K562 (cell line): Measurements from ENCODE around the gene ETS1. TPM values are rescaled to one million over a fixed set of nuclear protein-coding genes. Genes with fewer than 3 reads are reported as not detected.

ENCODE experiments used
- ATAC-seq: fragments of 200-7000 bp; cut with Tn5 transposase; 3 replicates; pipeline ENCODE4 v1.9.1; 2020; ENCODE audit warnings: moderate library complexity
- BruUV-seq: library from RNA; stranded (reverse); fragments of 400-500 nt; replicated peaks from 2 replicates; lab custom pipeline; 2021; lab: Mats Ljungman, UMichigan
- CTCF ChIA-PET: fragments of 300-600 bp; formaldehyde crosslinking; extraction: SDS; loops from one replicate; lab custom pipeline; 2021; ENCODE audit warnings: low intra/inter-chr PET ratio; lab: Yijun Ruan, JAX
- POLR2A ChIA-PET: fragments of 300-600, 350-650 bp; sonication (Branson Sonifier 250); formaldehyde crosslinking; extraction: SDS; loops from one replicate; lab custom pipeline; 2021; ENCODE audit warnings: antibody characterized with exemption, inconsistent platforms; lab: Yijun Ruan, JAX
- DNase-seq, 4 experiments: peaks; one replicate each; pipeline versions ENCODE4 v3.0.0 to v3.0.0-alpha.2; 2011 to 2018; ENCODE audit warnings: low spot score in 3 of 4, mixed read lengths in 3 of 4; ENCODE audit errors: extremely low read depth in 1 of 4
- FAIRE-seq: peaks from 2 replicates; lab custom pipeline; 2011; peaks lifted over from hg19 to GRCh38; lab: Jason Lieb, UNC
- H2AFZ ChIP-seq: 2 replicates; pipeline ENCODE4 v1.6.0; 2011; ENCODE audit warnings: low read depth, low read length, control low read depth, inconsistent platforms
- H3K27ac ChIP-seq: fragments of 200-600 bp; 3 replicates; pipeline ENCODE4 v1.8.0; 2011; ENCODE audit warnings: low read depth, mild to moderate bottlenecking, control low read depth, inconsistent platforms, low read length, moderate library complexity, mixed read lengths; ENCODE audit errors: extremely low read depth
- H3K27me3 ChIP-seq, 2 experiments: fragments of 300-600 bp in 1 of 2; 2 replicates in 1 of 2; 3 replicates in 1 of 2; pipeline versions ENCODE4 v1.6.0 to v1.8.0; 2011; ENCODE audit warnings: inconsistent platforms in 2 of 2, low read length in 2 of 2, mild to moderate bottlenecking in 1 of 2, mixed read lengths in 1 of 2, moderate library complexity in 1 of 2; ENCODE audit not compliant: control insufficient read depth in 2 of 2, insufficient read depth in 2 of 2
- H3K36me3 ChIP-seq: fragments of 300-600 bp; 3 replicates; pipeline ENCODE4 v1.8.0; 2011; ENCODE audit warnings: mild to moderate bottlenecking, low read length, inconsistent platforms; ENCODE audit not compliant: control insufficient read depth, insufficient read depth
- H3K4me1 ChIP-seq, 2 experiments: fragments of 200-600 bp in 1 of 2; replicated peaks in 1 of 2; 2 replicates in 1 of 2; 3 replicates in 1 of 2; pipeline versions ENCODE4 v1.5.1 to v1.8.0; 2011; ENCODE audit warnings: inconsistent platforms in 2 of 2, low read length in 2 of 2, mild to moderate bottlenecking in 1 of 2, mixed read lengths in 1 of 2, moderate library complexity in 1 of 2; ENCODE audit not compliant: control insufficient read depth in 2 of 2, insufficient read depth in 2 of 2
- H3K4me2 ChIP-seq: 2 replicates; pipeline ENCODE4 v1.6.1; 2011; ENCODE audit warnings: low read length, control low read depth, inconsistent platforms, mixed read lengths; ENCODE audit not compliant: insufficient read depth
- H3K4me3 ChIP-seq: fragments of 200-600 bp; sonication (generic), shearing (Covaris generic); 2 replicates; pipeline ENCODE4 v1.5.1; 2016; ENCODE audit warnings: control low read depth, inconsistent platforms
- H3K79me2 ChIP-seq: fragments of 200-600 bp; 3 replicates; pipeline ENCODE4 v1.8.0; 2011; ENCODE audit warnings: low read length, inconsistent platforms; ENCODE audit not compliant: control insufficient read depth, insufficient read depth
- H3K9ac ChIP-seq, 2 experiments: 2 replicates each; pipeline versions ENCODE4 v1.6.0 to v1.6.1; 2011; ENCODE audit warnings: low read depth in 2 of 2, low read length in 2 of 2, control low read depth in 1 of 2, inconsistent platforms in 1 of 2, mild to moderate bottlenecking in 1 of 2, mixed read lengths in 1 of 2; ENCODE audit not compliant: insufficient read depth in 1 of 2
- H3K9me1 ChIP-seq: one replicate; pipeline ENCODE4 v1.6.0; 2011; ENCODE audit warnings: inconsistent platforms, mild to moderate bottlenecking, low read length, moderate library complexity; ENCODE audit not compliant: control insufficient read depth, insufficient read depth
- H3K9me3 ChIP-seq: replicated peaks from 2 replicates; pipeline ENCODE4 v1.5.1; 2011; ENCODE audit warnings: low read depth, low read length, inconsistent platforms; ENCODE audit not compliant: control insufficient read depth, insufficient read depth
- H4K20me1 ChIP-seq: replicated peaks from 2 replicates; pipeline ENCODE4 v1.6.1; 2011; ENCODE audit warnings: low read length, inconsistent platforms, mixed read lengths; ENCODE audit not compliant: control insufficient read depth, insufficient read depth
- JUND ChIP-seq, 2 experiments: IDR thresholded peaks; 2 replicates in 1 of 2; 3 replicates in 1 of 2; pipeline ENCODE4 v1.6.1; 2011; ENCODE audit warnings: borderline replicate concordance in 2 of 2, low read depth in 2 of 2, low read length in 2 of 2, improper control_type of control experiment in 1 of 2, missing biosample characterization in 1 of 2, missing genetic modification characterization in 1 of 2, missing genetic modification reagents in 1 of 2
- KDM2B ChIP-seq: fragments of 250-450 bp; sonication (Bioruptor Pico); IDR thresholded peaks from 2 replicates; pipeline ENCODE4 v1.8.0; 2021; ENCODE audit warnings: mild to moderate bottlenecking, moderate library complexity
- NCOA2 ChIP-seq, 2 experiments: fragments of 450-650 bp; IDR thresholded peaks; 2 replicates each; pipeline ENCODE4 v1.6.1; 2018; ENCODE audit warnings: mild to moderate bottlenecking in 2 of 2, moderate library complexity in 1 of 2; ENCODE audit not compliant: partially characterized antibody in 2 of 2
- PCBP1 ChIP-seq: fragments of 200-400 bp; formaldehyde crosslinking; IDR thresholded peaks from 2 replicates; pipeline ENCODE4 v1.6.1; 2018; ENCODE audit warnings: mild to moderate bottlenecking, low read depth, low read length; ENCODE audit not compliant: poor library complexity, severe bottlenecking
- WGBS: fragments of 100-300 bp; shearing (Covaris generic); methylation state at CpG from one replicate; pipeline ENCODE4 v1.1.6; 2016; ENCODE audit warnings: low coverage, mixed read lengths; ENCODE audit not compliant: insufficient coverage; ENCODE audit errors: missing lambda C conversion rate; 5-methylcytosine and 5-hydroxymethylcytosine counted together
- in situ Hi-C: fragments of 300-500 bp; cut with MboI; formaldehyde crosslinking; loops from 4 replicates; pipeline ENCODE4 v1.15.0; 2018; ENCODE audit warnings: inconsistent platforms, mixed read lengths
- intact Hi-C: fragments of 100-400 bp; cut with micrococcal nuclease; formaldehyde crosslinking; loops from 2 replicates; pipeline ENCODE4 v1.14.2; 2022
- polyA plus RNA-seq, 8 experiments: library from polyadenylated mRNA; depleted of rRNA in 4 of 8; stranded (reverse) in 5 of 8; unstranded in 3 of 8; fragments of >200 nt; fragmentation: Nextera tagmentation in 2 of 8; fragmentation: Illumina TruSeq in 1 of 8; extraction: Ambion mirVana in 2 of 8; extraction: Trizol in 1 of 8; gene quantifications; 2 replicates each; pipeline versions ENCODE4 v1.2.1 to v1.2.3, GENCODE V29; 2011 to 2014; ENCODE audit warnings: inconsistent platforms in 1 of 8, missing spikeins in 1 of 8
- total RNA-seq, 7 experiments: library from RNA; depleted of rRNA in 6 of 7; stranded (reverse); fragments of >200 nt in 6 of 7; fragmentation: Illumina TruSeq in 2 of 7; extraction: Trizol in 2 of 7; gene quantifications; 2 replicates each; pipeline versions ENCODE4 v1.2.1 to v1.2.3, GENCODE V29; 2011 to 2021; ENCODE audit warnings: low replicate concordance in 1 of 7

ETS1 gene
- total and polyA plus RNA-seq, 9 of the 15 experiments (the other 6 are each of a cell fraction or from before 2014, with no cell fraction given), result 0.04 to 1.4 (median 0.23) TPM

DNA sequence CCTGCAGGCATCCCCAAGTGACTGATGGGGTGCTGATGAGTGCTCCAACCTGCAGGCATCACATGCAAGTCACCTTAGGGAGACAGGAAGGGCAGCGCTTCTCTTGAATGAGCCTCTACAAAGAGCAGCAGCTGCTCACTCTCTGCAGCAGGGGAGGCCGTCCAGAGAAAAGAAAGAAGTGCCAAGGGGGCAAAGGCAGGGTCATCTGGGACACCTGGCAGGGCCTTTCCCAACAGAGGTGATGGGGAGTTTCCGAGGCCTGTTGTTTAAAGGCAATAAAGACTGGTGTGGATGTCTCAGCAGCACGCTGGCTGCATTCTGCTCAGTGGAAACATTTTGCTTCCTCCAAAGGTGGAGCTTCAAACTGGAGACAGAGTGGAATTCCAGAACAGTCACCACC, 113.7 kb downstream of the ETS1 start:
- Histone ChIP-seq H4K20me1 (no peaks in the 10 kb centered on the region), H3K4me1 (peaks cover 0 to 6% of the 10 kb centered on the region in 2 experiments; a peak in 3 of 5 replicates), H3K9me3 (no peaks in the 10 kb centered on the region), H3K4me2 (no peak overlapping the region), H3K9ac (no peak overlapping the region), H3K79me2 (no peaks in the 10 kb centered on the region), H3K27ac (no peak overlapping the region), H3K27me3 (no peaks in the 10 kb centered on the region), H3K9me1 (no peaks in the 10 kb centered on the region), H2AFZ (no peak overlapping the region), H3K36me3 (no peaks in the 10 kb centered on the region), H3K4me3 (no peak overlapping the region)
- ChIA-PET CTCF (no interaction called here), POLR2A (interaction anchor here (0.6 to 1.0 kb wide), 2 partner anchors 24 to 1658 kb away, joined by 3 read pairs; no protein-coding TSS in a partner anchor)
- TF ChIP-seq KDM2B (CRISPR knock-in tag) (no peak), PCBP1 (no peak), NCOA2 (IDR thresholded peaks at IDR 0.05; ENCODE audit: partially characterized antibody in 2 of 2) (no peak), JUND (IDR thresholded peaks at IDR 0.05; ENCODE audit: borderline replicate concordance, low read depth, low read length) (no peak), JUND (tag; IDR thresholded peaks at IDR 0.05; ENCODE audit: borderline replicate concordance, low read depth, low read length) (no peak)
- FAIRE-seq (no peak), ATAC-seq (no peak), DNase-seq (no peak)
- in situ Hi-C loops, result no loop called here
- intact Hi-C loops, result no loop called here
- no TSS peak for BruUV-seq
- WGBS, result 10% methylated on average over 4 of the region's 4 CpGs
